HepG2 (cell line): ENCODE measurements around the gene AUTS2. TPM values are rescaled to one million over a fixed set of nuclear protein-coding genes. Genes with fewer than 3 reads are reported as not detected.

Experiments
- ATAC-seq: fragments of 200-7000 bp; cut with Tn5 transposase; 3 replicates; pipeline ENCODE4 v1.9.1; 2020; ENCODE audit warnings: mild to moderate bottlenecking, moderate library complexity
- BruUV-seq: library from RNA; stranded (reverse); fragments of 400-500 nt; replicated peaks from 2 replicates; lab custom pipeline; 2021; lab: Mats Ljungman, UMichigan
- CTCF ChIA-PET: fragments of 300-600 bp; formaldehyde crosslinking; extraction: SDS; loops from one replicate; lab custom pipeline; 2021; ENCODE audit warnings: low total read pairs, inconsistent platforms, low intra/inter-chr PET ratio; lab: Yijun Ruan, JAX
- POLR2A ChIA-PET: fragments of 350-600 bp; sonication (Branson Sonifier 250); formaldehyde crosslinking; loops from one replicate; lab custom pipeline; 2020; ENCODE audit warnings: antibody characterized with exemption, inconsistent platforms; lab: Yijun Ruan, JAX
- DNase-seq: peaks from one replicate; pipeline ENCODE4 v3.0.0-alpha.2; 2015; ENCODE audit warnings: low spot score
- FAIRE-seq: peaks from 3 replicates; lab custom pipeline; 2011; peaks lifted over from hg19 to GRCh38; lab: Jason Lieb, UNC
- H2AFZ ChIP-seq: one replicate; pipeline ENCODE4 v1.6.1; 2011; ENCODE audit warnings: low read length, inconsistent platforms
- H3K27ac ChIP-seq: fragments of 300-600 bp; 3 replicates; pipeline ENCODE4 v1.8.0; 2011; ENCODE audit warnings: mixed run types, mild to moderate bottlenecking, mixed read lengths, low read length, inconsistent platforms; ENCODE audit not compliant: insufficient read depth; ENCODE audit errors: extremely low read length
- H3K27me3 ChIP-seq, 2 experiments: fragments of 200-600 bp in 1 of 2; 2 replicates in 1 of 2; 3 replicates in 1 of 2; pipeline versions ENCODE4 v1.6.0 to v1.8.0; 2011; ENCODE audit warnings: low read length in 2 of 2, mild to moderate bottlenecking in 2 of 2, moderate library complexity in 2 of 2, inconsistent platforms in 1 of 2; ENCODE audit not compliant: insufficient read depth in 2 of 2, control insufficient read depth in 1 of 2
- H3K36me3 ChIP-seq, 2 experiments: fragments of 200-600 bp in 1 of 2; replicated peaks in 1 of 2; 2 replicates in 1 of 2; 3 replicates in 1 of 2; pipeline versions ENCODE4 v1.5.1 to v1.8.0; 2011; ENCODE audit warnings: low read length in 2 of 2, inconsistent platforms in 1 of 2; ENCODE audit not compliant: insufficient read depth in 2 of 2, control insufficient read depth in 1 of 2
- H3K4me1 ChIP-seq: 2 replicates; pipeline ENCODE4 v1.5.1; 2012; ENCODE audit warnings: low read length, inconsistent platforms; ENCODE audit not compliant: insufficient read depth
- H3K4me2 ChIP-seq: 2 replicates; pipeline ENCODE4 v1.6.0; 2011; ENCODE audit warnings: low read depth, low read length, inconsistent platforms
- H3K4me3 ChIP-seq, 3 experiments: fragments of 200-600 bp in 1 of 3; sonication (generic), shearing (Covaris generic) in 1 of 3; replicated peaks in 1 of 3; 2 replicates each; pipeline ENCODE4 v1.5.1; 2011 to 2016; ENCODE audit warnings: low read length in 3 of 3, inconsistent platforms in 2 of 3, low read depth in 2 of 3, mild to moderate bottlenecking in 2 of 3, control low read depth in 1 of 3, mixed read lengths in 1 of 3; ENCODE audit not compliant: insufficient read depth in 1 of 3
- H3K79me2 ChIP-seq: one replicate; pipeline ENCODE4 v1.6.1; 2011; ENCODE audit warnings: low read length, inconsistent platforms; ENCODE audit not compliant: insufficient read depth
- H3K9ac ChIP-seq: 2 replicates; pipeline ENCODE4 v1.6.0; 2011; ENCODE audit warnings: mild to moderate bottlenecking, low read depth, low read length, inconsistent platforms; ENCODE audit not compliant: insufficient read depth
- H3K9me3 ChIP-seq: 2 replicates; pipeline ENCODE4 v1.5.1; 2012; ENCODE audit warnings: mild to moderate bottlenecking, low read length
- H4K20me1 ChIP-seq: 2 replicates; pipeline ENCODE4 v1.6.0; 2011; ENCODE audit warnings: inconsistent platforms, mild to moderate bottlenecking, low read length, moderate library complexity; ENCODE audit not compliant: insufficient read depth
- CHD2 ChIP-seq: IDR thresholded peaks from 2 replicates; pipeline ENCODE4 v1.6.1; 2011; ENCODE audit warnings: low read depth, low read length, improper control_type of control experiment
- EZH2 ChIP-seq: conservative IDR thresholded peaks from 2 replicates; pipeline ENCODE4 v1.6.1; 2012; ENCODE audit warnings: mild to moderate bottlenecking, low read depth, low read length, moderate library complexity
- ZNF263 ChIP-seq: sonication (generic); formaldehyde crosslinking; IDR thresholded peaks from 2 replicates; pipeline ENCODE4 v1.4.0; 2020; ENCODE audit warnings: missing genetic modification reagents
- ZNF274 ChIP-seq: sonication (generic); formaldehyde crosslinking; IDR thresholded peaks from 2 replicates; pipeline ENCODE4 v1.5.1; 2020; ENCODE audit warnings: mild to moderate bottlenecking, missing genetic modification reagents
- WGBS: methylation state at CpG from one replicate; pipeline ENCODE4 v1.1.6; 2017; ENCODE audit warnings: low lambda C conversion rate; 5-methylcytosine and 5-hydroxymethylcytosine counted together
- in situ Hi-C: cut with HindIII; loops from 2 replicates; pipeline ENCODE4 v1.10.0; 2017; ENCODE audit warnings: low pct_unique_long_range_greater_than_20kb; ENCODE audit not compliant: extremely low pct_ligation_motif_present
- intact Hi-C: fragments of 100-400 bp; cut with micrococcal nuclease; formaldehyde crosslinking; loops from one replicate; pipeline ENCODE4 v1.10.0; 2022; ENCODE audit not compliant: unreplicated experiment
- polyA plus RNA-seq, 8 experiments: library from polyadenylated mRNA; depleted of rRNA in 3 of 8; stranded (reverse) in 7 of 8; unstranded in 1 of 8; fragments of >200 nt; fragmentation: Illumina TruSeq in 4 of 8; extraction: Trizol in 4 of 8; gene quantifications; 2 replicates each; pipeline versions ENCODE4 v1.2.1 to v1.2.3, GENCODE V29; 2011 to 2016; ENCODE audit warnings: low read depth in 4 of 8, missing spikeins in 1 of 8, mixed read lengths in 1 of 8; ENCODE audit not compliant: insufficient read depth in 1 of 8
- total RNA-seq, 5 experiments: library from RNA; depleted of rRNA; stranded (reverse); fragments of >200 nt; fragmentation: Illumina TruSeq; extraction: Trizol; gene quantifications; 2 replicates each; pipeline ENCODE4 v1.2.3, GENCODE V29; 2016; ENCODE audit warnings: low read depth in 1 of 5

AUTS2 gene
- total and polyA plus RNA-seq, 2 of the 13 experiments (the other 11 are each of a cell fraction or from before 2014, with no cell fraction given) = 0.38 TPM; not detected in 1

DNA sequence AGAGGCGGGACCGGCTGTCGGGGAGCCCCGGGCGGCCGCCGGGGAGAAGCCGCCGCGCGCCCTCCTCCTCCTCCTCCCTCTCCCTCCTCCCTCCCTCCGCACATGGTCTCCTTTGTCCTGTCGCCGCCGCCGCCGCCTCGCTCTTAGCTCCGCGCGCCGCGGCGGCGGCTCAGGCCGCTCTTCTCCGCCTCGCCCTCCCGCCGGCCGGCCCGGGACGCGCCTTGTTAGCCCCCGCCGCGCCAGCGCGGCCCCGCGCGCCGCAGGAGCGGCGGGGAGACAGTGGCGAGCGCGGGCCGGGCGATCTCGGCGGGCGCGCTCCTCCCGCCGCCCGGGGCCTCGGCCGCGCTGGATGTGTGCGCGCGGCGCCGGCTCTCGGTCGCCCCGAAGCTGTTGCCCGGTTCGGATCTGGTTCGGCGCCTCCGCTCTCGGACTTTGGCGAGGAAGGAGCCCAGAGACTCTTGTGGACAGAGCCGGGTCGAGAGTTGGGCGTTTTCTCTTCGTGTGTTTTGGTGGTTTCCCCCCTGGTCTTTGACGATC lies 1096.2 kb downstream of the AUTS2 start:
- Histone ChIP-seq H3K27ac (no peak overlapping the region), H3K79me2 (no peaks in the 10 kb centered on the region), H4K20me1 (no peaks in the 10 kb centered on the region), H3K4me3 (peak overlapping the region; percentile 30 to 64 (median 41); a peak in 4 of 6 replicates), H2AFZ (no peak overlapping the region), H3K36me3 (no peaks in the 10 kb centered on the region), H3K4me2 (peak overlapping the region; percentile 67), H3K9me3 (no peaks in the 10 kb centered on the region), H3K9ac (no peak overlapping the region), H3K27me3 (peaks cover 6 to 36% of the 10 kb centered on the region in 2 experiments), H3K4me1 (no peaks in the 10 kb centered on the region)
- no peak for FAIRE-seq
- 0% methylated on average over 12 of the region's 80 CpGs for WGBS
- peak; percentile 39 for ATAC-seq
- DNase-seq = no peak
- intact Hi-C loops (loop anchor here (10.0 kb wide), 2 partner anchors 500 to 530 kb away; no protein-coding TSS in a partner anchor), in situ Hi-C loops (no loop called here)
- ChIA-PET POLR2A (no interaction called here), CTCF (no interaction called here)
- no TSS peak for BruUV-seq
- TF ChIP-seq ZNF263 (CRISPR knock-in tag) (peak; percentile 88), CHD2 (no peak)

DNA sequence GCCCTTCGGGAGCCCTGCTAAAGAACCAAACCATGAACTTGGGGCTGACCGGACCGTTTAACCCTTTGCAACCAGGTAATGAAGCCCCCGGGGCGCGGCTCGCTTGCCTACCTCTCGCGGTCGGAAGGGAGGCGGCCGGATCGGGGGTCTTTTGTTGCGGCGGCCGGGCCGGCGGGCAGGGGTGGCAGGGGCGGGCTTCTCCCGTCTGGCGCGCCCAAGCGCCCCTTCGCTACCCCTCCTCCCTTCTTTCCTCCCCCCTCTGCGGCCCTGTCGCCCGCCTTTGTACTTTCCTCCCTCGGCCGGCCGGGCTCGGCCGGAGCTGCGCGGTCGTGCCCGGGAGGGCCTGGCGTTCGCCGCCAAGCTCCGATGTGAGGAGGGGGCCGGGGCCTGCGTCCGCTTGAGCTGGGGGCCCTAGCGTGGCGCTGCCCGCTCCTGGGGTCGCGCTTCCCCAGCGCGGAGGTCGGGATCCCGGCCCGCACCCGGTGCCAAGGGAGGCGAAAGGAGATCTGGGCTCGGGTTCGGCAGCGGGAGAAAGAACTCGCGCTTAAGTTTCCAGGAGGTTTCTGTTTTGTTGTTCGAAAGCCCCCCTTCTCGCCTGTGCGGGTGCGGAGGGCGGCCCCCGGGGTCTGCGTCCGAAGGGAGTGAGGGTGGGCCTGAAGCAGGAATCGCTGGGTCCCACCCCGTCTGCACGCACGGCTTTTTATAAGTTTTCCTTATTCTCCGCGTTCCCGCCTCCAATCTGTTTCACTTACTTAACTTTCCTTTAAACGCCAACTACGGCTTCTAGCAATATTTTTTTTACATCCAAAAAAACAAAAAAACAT lies 1096.9 kb downstream of the AUTS2 start:
- WGBS = 4% methylated on average over 14 of the region's 77 CpGs
- no peak overlapping the region for H2AFZ ChIP-seq
- intact Hi-C loops (loop anchor here (10.0 kb wide), 2 partner anchors 500 to 530 kb away; no protein-coding TSS in a partner anchor), in situ Hi-C loops (no loop called here)
- no peak for FAIRE-seq
- no peaks in the 10 kb centered on the region for H3K36me3 ChIP-seq
- H3K79me2 ChIP-seq = no peaks in the 10 kb centered on the region
- no peaks in the 10 kb centered on the region for H4K20me1 ChIP-seq
- DNase-seq = no peak
- CTCF ChIA-PET = no interaction called here
- no peak overlapping the region for H3K27ac ChIP-seq
- no peak for TF ChIP-seq ZNF274 (CRISPR knock-in tag)
- peak; percentile 76; the same call in 1 of the 2 replicates for TF ChIP-seq EZH2
- ATAC-seq = peak; percentile 20; the same call in 1 of the 3 replicates
- POLR2A ChIA-PET = no interaction called here
- peak overlapping the region; percentile 30 to 64 (median 40); a peak in 4 of 6 replicates for H3K4me3 ChIP-seq
- no TSS peak for BruUV-seq
- H3K4me2 ChIP-seq = peak overlapping the region; percentile 67
- no peak overlapping the region for H3K9ac ChIP-seq
- peaks cover 6 to 36% of the 10 kb centered on the region in 2 experiments for H3K27me3 ChIP-seq
- no peaks in the 10 kb centered on the region for H3K4me1 ChIP-seq
- H3K9me3 ChIP-seq = no peaks in the 10 kb centered on the region
